IPS-NIHi7 (cell line): ENCODE measurements around the gene TGFBR1.

Experiments
- DNase-seq: peaks from one replicate; pipeline ENCODE4 v3.0.0; 2012; ENCODE audit warnings: mixed read lengths; ENCODE audit errors: extremely low spot score

TGFBR1 gene

GRCh38 chr9:99135456-99135855 is 30.5 kb downstream of the TGFBR1 start:
- DNase-seq = no peak

DNA sequence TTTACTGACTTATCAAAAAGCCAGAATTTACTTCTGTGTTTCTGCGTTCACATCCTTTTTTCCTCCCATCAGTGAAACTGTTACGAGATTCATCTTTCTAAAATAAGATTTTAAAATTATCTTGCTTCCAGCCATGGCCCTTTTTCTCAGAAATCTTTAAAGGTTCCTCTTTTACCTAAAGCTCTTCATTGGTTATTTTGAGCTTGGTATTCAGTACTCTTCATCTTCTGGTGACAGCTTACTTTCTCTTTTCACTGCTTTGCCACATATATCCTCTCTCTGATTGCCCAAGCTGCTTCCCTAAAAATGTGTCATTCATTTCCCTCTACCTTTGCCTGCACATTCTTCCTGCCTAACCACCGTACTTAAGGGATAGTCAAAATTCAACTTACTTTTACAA is 32.3 kb downstream of the TGFBR1 start:
- no peak for DNase-seq

DNA sequence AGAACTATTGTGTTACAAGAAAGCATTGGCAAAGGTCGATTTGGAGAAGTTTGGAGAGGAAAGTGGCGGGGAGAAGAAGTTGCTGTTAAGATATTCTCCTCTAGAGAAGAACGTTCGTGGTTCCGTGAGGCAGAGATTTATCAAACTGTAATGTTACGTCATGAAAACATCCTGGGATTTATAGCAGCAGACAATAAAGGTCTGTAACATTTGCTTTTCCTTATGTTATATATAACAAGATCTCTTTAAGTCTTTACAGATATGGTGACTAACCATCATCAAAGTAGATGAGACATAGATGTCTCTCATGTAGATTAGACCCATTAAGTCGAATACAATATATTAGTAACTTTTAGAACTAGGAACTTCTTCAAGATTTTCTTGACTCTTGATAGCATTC is 33.0 kb downstream of the TGFBR1 start:
- no peak for DNase-seq

DNA sequence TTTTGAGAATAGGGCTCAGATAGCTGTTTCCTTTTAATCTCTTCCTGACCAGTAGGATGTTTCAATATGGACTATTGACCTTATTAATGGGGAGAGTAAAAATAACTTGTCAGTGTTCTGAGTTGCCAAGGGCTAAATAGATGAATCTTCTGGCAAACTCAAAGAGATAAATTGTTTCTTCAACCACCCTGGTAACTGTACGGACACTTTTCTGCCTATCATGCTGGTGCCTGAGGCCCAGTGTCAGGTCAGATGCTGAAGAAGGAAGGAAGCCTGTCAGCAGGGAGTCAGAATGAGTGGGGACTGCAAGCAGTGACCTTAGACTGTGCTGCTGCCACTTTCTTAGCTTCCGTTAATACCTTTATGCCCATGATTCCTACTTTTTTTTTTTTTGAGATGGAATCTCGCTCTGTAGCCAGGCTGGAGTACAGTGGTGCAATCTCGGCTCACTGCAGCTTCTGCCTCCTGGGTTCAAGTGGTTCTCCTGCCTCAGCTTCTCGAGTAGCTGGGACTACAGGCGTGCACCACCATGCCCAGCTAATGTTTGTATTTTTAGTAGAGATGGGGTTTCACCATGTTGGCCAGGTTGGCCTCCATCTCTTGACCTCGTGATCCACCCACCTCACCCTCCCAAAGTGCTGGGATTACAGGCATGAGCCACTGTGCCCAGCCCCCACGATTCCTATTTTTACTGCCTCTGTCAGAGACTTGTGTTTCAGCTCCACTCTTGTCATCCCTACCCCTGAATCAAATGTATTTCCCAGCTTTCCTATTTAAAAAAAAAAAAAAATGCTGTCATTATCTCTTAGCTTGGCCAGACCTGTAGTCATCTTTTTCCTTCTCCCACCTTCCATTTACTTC is 33.7 kb downstream of the TGFBR1 start:
- DNase-seq = no peak

DNA sequence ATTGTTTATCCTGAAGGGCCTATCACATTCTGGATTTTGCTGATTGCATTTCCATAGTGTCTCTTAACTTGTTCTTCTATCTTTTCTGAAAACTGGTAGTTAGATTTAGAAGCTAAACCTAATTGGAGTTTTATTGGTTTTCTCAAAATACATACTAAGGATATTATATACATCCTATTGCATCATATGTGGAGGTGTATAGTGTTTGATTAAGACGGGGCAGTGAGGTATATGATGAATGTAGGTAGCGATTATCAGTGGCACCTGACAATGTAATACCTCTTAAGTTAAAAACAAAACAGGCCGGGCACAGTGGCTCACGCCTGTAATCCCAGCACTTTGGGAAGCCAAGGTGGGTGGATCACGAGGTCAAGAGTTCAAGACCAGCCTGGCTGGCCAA is 35.0 kb downstream of the TGFBR1 start:
- no peak for DNase-seq

DNA sequence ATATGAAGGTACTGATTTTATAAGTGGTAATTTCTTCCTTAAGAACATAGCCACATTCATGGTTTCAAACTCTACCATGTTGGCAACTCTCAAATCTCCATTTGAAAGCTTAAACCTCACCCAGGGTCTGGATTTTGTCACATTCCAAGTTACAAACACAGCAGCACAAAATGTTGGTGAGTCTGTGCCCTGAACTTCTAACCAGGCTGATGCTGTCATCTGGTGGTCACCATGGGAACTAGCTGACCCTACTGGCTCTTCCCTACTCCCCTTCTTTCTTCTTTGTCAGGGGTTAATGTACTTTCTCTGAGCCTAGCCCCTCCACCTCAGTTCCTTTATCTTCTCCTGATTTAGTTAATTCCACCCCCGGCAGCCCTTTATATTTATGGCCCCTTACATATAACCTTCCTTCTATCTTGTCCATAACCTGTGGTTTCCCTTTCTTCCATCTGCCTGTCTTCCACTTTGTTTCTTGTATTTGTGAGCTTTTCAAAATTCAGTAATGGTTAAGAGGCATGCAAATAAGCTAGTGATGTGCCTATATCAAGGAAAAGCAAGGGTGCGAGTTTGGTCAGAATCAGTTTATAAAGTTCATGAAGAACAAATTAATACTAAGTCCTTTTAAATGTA is 35.9 kb downstream of the TGFBR1 start:
- DNase-seq = peak; percentile 76

DNA sequence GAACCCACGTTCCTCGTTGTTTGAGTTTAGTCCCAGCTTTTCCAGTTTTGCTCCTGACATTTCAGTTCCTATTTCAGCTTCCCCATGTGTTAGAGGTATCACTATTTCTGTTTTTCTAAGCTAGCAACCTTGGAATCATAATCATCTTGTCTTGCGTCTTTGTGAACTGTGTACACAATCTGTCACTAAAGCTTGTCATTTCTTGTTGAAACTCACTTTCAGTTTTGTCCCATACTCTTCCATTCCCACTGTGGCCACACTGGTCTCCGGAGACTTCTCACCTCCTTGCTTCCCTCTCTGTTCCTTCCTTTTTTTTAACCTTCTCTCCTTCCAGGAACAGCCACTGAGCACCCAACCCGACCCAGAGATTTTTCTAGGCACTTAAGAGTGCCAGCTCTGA is 36.9 kb downstream of the TGFBR1 start:
- no peak for DNase-seq

- no peak for DNase-seq
Measured at GRCh38 chr9:99142275-99142674, 37.4 kb downstream of the TGFBR1 start.

DNA sequence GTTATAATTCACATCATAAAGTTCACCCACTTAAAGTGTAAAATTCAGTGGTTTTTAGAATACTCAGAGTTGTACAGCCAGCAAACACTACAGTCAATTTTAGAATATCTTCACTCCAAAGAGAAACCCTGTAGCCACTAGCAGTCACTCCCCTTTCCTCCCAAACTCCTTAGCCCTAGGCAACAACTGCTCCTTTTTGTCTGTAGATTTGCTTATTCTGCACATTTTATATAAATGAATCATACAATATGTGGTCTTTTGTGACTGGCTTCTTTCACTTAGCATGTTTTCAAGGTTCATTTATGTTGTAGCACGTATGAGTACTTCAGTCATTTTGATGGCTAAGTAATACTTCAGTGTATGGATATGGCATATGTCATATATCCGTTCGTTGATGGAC is 38.7 kb downstream of the TGFBR1 start:
- no peak for DNase-seq

- no peak for DNase-seq
Measured at GRCh38 chr9:99144966-99145365, 40.1 kb downstream of the TGFBR1 start.

GRCh38 chr9:99146574-99146973 is 41.7 kb downstream of the TGFBR1 start:
- DNase-seq = no peak

DNA sequence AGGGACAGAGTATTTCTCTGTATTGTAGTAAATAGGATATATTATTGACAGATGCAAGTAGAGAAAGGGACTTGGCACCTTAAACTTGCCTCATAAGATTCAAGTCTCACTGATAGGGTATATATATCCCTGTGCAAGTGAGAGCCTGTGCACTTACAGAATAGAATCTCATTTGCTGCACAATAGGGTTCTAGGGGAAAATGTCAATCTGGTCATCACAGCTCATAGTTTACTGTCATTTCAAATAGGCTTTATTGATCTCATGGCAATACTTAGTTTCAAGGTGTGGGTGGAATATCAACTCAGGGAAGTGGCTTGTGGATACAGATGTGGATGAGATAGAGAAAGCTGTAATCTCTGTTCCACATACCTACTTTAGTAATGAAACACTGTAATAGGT is 42.3 kb downstream of the TGFBR1 start:
- no peak for DNase-seq

GRCh38 chr9:99150451-99151171 is 45.7 kb downstream of the TGFBR1 start:
- no peak for DNase-seq

- DNase-seq = no peak
Measured at GRCh38 chr9:99154356-99154755, 49.4 kb downstream of the TGFBR1 start.

DNA sequence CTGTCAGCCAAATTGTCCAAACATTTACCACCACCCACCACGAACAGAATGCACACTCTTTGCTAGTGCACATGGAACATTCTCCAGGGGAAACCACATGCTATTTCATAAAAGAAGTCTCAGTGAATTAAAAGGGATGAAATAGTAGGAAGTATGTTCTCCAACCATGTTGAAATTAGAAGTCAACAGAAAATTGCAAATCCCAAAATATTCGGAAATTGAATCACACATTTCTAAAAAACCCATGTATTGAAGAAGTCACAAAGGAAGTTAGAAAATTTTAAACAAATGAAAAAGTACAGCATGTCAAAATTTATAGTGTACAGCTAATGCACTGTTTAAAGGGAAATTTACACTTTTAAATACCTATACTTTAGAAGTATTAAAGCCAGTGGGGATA is 50.8 kb downstream of the TGFBR1 start:
- no peak for DNase-seq

DNA sequence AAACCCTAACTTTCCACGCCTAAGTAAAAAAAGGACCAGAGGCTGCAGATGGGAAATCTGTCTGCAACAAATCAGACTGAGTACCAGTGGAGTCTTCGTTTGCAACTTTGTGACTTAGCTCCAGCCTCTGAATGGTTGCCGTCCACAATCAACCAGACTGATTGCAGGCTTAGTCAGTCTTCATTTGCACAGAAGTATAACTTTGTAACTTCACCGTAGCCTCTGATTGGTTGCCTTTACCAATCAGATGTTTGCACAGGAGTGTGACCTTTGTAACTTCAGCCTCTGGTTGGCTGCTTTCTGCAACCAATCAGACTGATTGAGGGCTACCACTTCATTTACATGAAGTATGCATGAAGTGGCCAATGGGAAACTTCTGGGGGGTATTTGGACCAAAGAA is 53.7 kb downstream of the TGFBR1 start:
- DNase-seq = no peak

DNA sequence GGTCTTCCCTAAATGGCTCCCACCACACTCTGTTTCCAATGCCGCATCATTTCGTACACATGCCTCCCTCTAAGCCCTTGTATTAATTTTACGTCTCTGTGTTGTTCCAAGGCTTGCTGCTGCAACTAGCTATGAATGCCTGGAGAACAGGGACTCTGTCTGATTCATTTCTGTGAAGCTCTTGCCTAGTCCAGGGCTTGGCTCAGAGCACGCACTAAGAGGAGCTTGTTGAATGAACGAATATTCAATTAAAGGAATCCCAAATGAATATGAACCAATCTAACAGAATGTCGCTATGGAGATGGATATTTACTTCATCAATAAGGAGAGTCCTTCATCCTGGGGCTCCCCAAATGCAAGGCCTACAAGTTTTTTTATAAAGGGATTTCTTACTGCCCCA is 55.3 kb downstream of the TGFBR1 start:
- no peak for DNase-seq

GRCh38 chr9:99162759-99163364 is 57.9 kb downstream of the TGFBR1 start:
- no peak for DNase-seq

- no peak for DNase-seq
Measured at GRCh38 chr9:99166149-99166548, 61.2 kb downstream of the TGFBR1 start.

DNA sequence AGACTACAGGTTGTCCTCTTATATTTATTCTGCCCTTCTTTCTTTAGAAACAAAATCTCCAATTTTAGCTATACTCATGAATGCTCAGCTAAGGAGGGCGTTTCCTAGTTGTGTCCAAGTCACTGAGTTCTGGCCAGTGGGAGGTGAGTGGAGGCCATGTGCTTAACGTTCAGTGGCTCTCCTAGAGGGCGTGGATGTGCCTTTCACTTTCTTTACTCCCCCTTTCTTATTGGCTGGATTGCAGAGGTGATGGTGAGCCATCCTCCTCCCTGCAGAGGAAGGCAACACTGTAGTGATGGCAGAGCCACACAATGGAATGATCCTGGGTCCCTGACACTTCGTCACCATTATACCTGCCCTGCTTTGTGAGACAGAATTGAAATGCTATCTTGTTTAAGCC is 62.2 kb downstream of the TGFBR1 start:
- DNase-seq = no peak

- DNase-seq = no peak
Measured at GRCh38 chr9:99167694-99168093, 62.8 kb downstream of the TGFBR1 start.

- DNase-seq = peak; percentile 33
Measured at GRCh38 chr9:99169086-99169485, 64.2 kb downstream of the TGFBR1 start.
